Right atrium auricular region (tissue), 2 donors: Measurements from ENCODE around the gene APMAP. TPM values are rescaled to one million over a fixed set of nuclear protein-coding genes. Genes with fewer than 3 reads are reported as not detected.

Experiments used
- DNase-seq: peaks from one replicate; pipeline ENCODE4 v3.0.0-alpha.2; 2019; ENCODE audit warnings: low spot score
- H3K27ac ChIP-seq, 2 donors: fragments of 200-600 bp; sonication (generic); 1 replicate in 1 of 2; 2 replicates in 1 of 2; pipeline ENCODE4 v1.5.1; 2016 to 2019
- H3K27me3 ChIP-seq, 2 donors: fragments of 200-600 bp; sonication (generic); one replicate each; pipeline versions ENCODE4 v1.5.1 to v1.6.0; 2017 to 2019
- H3K36me3 ChIP-seq: fragments of 200-600 bp; sonication (generic); one replicate; pipeline ENCODE4 v1.5.1; 2016
- H3K4me1 ChIP-seq, 2 donors: fragments of 200-600 bp; sonication (generic); one replicate each; pipeline versions ENCODE4 v1.5.1 to v1.6.0; 2017 to 2019
- H3K4me3 ChIP-seq, 2 donors: fragments of 200-600 bp; sonication (generic); 1 replicate in 1 of 2; 2 replicates in 1 of 2; pipeline ENCODE4 v1.5.1; 2017 to 2019; ENCODE audit warnings: mild to moderate bottlenecking in 1 of 2, moderate library complexity in 1 of 2
- H3K9me3 ChIP-seq, 2 donors: fragments of 200-600 bp; sonication (generic); one replicate each; pipeline ENCODE4 v1.5.1; 2019
- CTCF ChIP-seq, 2 donors: fragments of 200-600 bp; sonication (generic); IDR thresholded peaks; one replicate each; pipeline ENCODE4 v1.5.1; 2019; ENCODE audit warnings: antibody characterized with exemption in 2 of 2
- total RNA-seq, 2 donors: library from RNA; depleted of rRNA; stranded (reverse); fragments of >200 nt; gene quantifications; one replicate each; pipeline ENCODE4 v1.1.0, GENCODE V29; 2016

Gene APMAP
- total RNA-seq, 2 donors from 2014 or later: 30.3 to 30.5 TPM

- H3K4me3 ChIP-seq: no peak overlapping the region
- H3K27me3 ChIP-seq: no peaks in the 10 kb centered on the region
- no peak overlapping the region for H3K27ac ChIP-seq
- peaks cover 10% of the 10 kb centered on the region for H3K36me3 ChIP-seq
- peaks cover 0 to 19% of the 10 kb centered on the region in 2 donors for H3K4me1 ChIP-seq
- TF ChIP-seq CTCF (IDR thresholded peaks at IDR 0.05): no peak
- DNase-seq: peak; percentile 43
- H3K9me3 ChIP-seq: no peaks in the 10 kb centered on the region
These were observed 36.3 kb downstream of the APMAP start for GRCh38 chr20:24956001-24956841.

- Histone ChIP-seq H3K36me3 (no peaks in the 10 kb centered on the region), H3K27ac (no peak overlapping the region)
- TF ChIP-seq CTCF (IDR thresholded peaks at IDR 0.05): no peak
These were observed 37.5 kb downstream of the APMAP start for GRCh38 chr20:24955045-24955444.

GRCh38 chr20:24954566-24954965 is 38.0 kb downstream of the APMAP start:
- Histone ChIP-seq H3K27ac (no peak overlapping the region), H3K4me3 (no peak overlapping the region), H3K4me1 (peaks cover 0 to 8% of the 10 kb centered on the region in 2 donors), H3K27me3 (no peaks in the 10 kb centered on the region), H3K36me3 (no peaks in the 10 kb centered on the region), H3K9me3 (no peaks in the 10 kb centered on the region)
- DNase-seq: no peak
- TF ChIP-seq CTCF (IDR thresholded peaks at IDR 0.05): no peak

More at GRCh38 chr20:24955045-24955444, 37.5 kb downstream of the APMAP start:
- Histone ChIP-seq H3K4me1 (peaks cover 0 to 13% of the 10 kb centered on the region in 2 donors), H3K4me3 (no peak overlapping the region), H3K9me3 (no peaks in the 10 kb centered on the region), H3K27me3 (no peaks in the 10 kb centered on the region)
- no peak for DNase-seq

GRCh38 chr20:24954151-24954550 is 38.4 kb downstream of the APMAP start:
- peaks cover 0 to 7% of the 10 kb centered on the region in 2 donors for H3K4me1 ChIP-seq
- H3K36me3 ChIP-seq: no peaks in the 10 kb centered on the region
- TF ChIP-seq CTCF (IDR thresholded peaks at IDR 0.05): no peak
- H3K4me3 ChIP-seq: no peak overlapping the region
- H3K27me3 ChIP-seq: no peaks in the 10 kb centered on the region
- no peak for DNase-seq
- no peaks in the 10 kb centered on the region for H3K9me3 ChIP-seq
- H3K27ac ChIP-seq: no peak overlapping the region

- Histone ChIP-seq H3K36me3 (no peaks in the 10 kb centered on the region), H3K27me3 (no peaks in the 10 kb centered on the region), H3K4me1 (peaks cover 0 to 7% of the 10 kb centered on the region in 2 donors), H3K27ac (no peak overlapping the region), H3K9me3 (no peaks in the 10 kb centered on the region), H3K4me3 (no peak overlapping the region)
- no peak for DNase-seq
- TF ChIP-seq CTCF (IDR thresholded peaks at IDR 0.05): no peak
These were observed 38.9 kb downstream of the APMAP start for GRCh38 chr20:24953621-24954133.
